ENCODE measurements around the gene HMGXB3.
A peak's percentile ranks its signal among the peaks of the same experiment; 100 is the strongest.

The HMGXB3 gene

GRCh38 chr5:150000990-150001659 lies 586 bp downstream of the HMGXB3 start:
- H3K4me3 ChIP-seq (ENCODE audit: low read length), result peak overlapping the region; percentile 97
- no peak for TF ChIP-seq ZNF274 (IDR thresholded peaks at IDR 0.05; ENCODE audit: low read depth, low read length)

- no peak for TF ChIP-seq ZNF274 (IDR thresholded peaks at IDR 0.05; ENCODE audit: low read depth, low read length)
- H3K4me3 ChIP-seq (ENCODE audit: low read length), result peak overlapping the region; percentile 97
Observed at GRCh38 chr5:150001660-150002486, 1.3 kb downstream of the HMGXB3 start.

- no peak for TF ChIP-seq ZNF274 (IDR thresholded peaks at IDR 0.05; ENCODE audit: low read depth, low read length)
- no peak overlapping the region for H3K4me3 ChIP-seq (ENCODE audit: low read length)
Observed at GRCh38 chr5:150006318-150006717, 5.8 kb downstream of the HMGXB3 start.

GRCh38 chr5:150007050-150007449 lies 6.5 kb downstream of the HMGXB3 start:
- TF ChIP-seq ZNF274 (IDR thresholded peaks at IDR 0.05; ENCODE audit: low read depth, low read length), result no peak
- no peak overlapping the region for H3K4me3 ChIP-seq (ENCODE audit: low read length)

GRCh38 chr5:150009671-150010387 lies 9.3 kb downstream of the HMGXB3 start:
- no peak for TF ChIP-seq ZNF274 (IDR thresholded peaks at IDR 0.05; ENCODE audit: low read depth, low read length)

GRCh38 chr5:150013931-150014330 lies 13.4 kb downstream of the HMGXB3 start:
- no peak overlapping the region for H3K4me3 ChIP-seq (ENCODE audit: low read length)

More at GRCh38 chr5:150009671-150010387, 9.3 kb downstream of the HMGXB3 start:
- no peak overlapping the region for H3K4me3 ChIP-seq (ENCODE audit: low read length)

GRCh38 chr5:150014456-150014855 lies 13.9 kb downstream of the HMGXB3 start:
- TF ChIP-seq ZNF274 (IDR thresholded peaks at IDR 0.05; ENCODE audit: low read depth, low read length), result no peak
- no peak overlapping the region for H3K4me3 ChIP-seq (ENCODE audit: low read length)

More at GRCh38 chr5:150013931-150014330, 13.4 kb downstream of the HMGXB3 start:
- TF ChIP-seq ZNF274 (IDR thresholded peaks at IDR 0.05; ENCODE audit: low read depth, low read length), result no peak

- TF ChIP-seq ZNF274 (IDR thresholded peaks at IDR 0.05; ENCODE audit: low read depth, low read length), result no peak
Observed at GRCh38 chr5:150015415-150015814, 14.9 kb downstream of the HMGXB3 start.

GRCh38 chr5:150016537-150016936 lies 16.0 kb downstream of the HMGXB3 start:
- no peak for TF ChIP-seq ZNF274 (IDR thresholded peaks at IDR 0.05; ENCODE audit: low read depth, low read length)
- no peak overlapping the region for H3K4me3 ChIP-seq (ENCODE audit: low read length)

More at GRCh38 chr5:150015415-150015814, 14.9 kb downstream of the HMGXB3 start:
- H3K4me3 ChIP-seq (ENCODE audit: low read length), result no peak overlapping the region

GRCh38 chr5:150017226-150018005 lies 16.9 kb downstream of the HMGXB3 start:
- no peak for TF ChIP-seq ZNF274 (IDR thresholded peaks at IDR 0.05; ENCODE audit: low read depth, low read length)
- H3K4me3 ChIP-seq (ENCODE audit: low read length), result no peak overlapping the region

- no peak for TF ChIP-seq ZNF274 (IDR thresholded peaks at IDR 0.05; ENCODE audit: low read depth, low read length)
- no peak overlapping the region for H3K4me3 ChIP-seq (ENCODE audit: low read length)
Observed at GRCh38 chr5:150020249-150020648, 19.7 kb downstream of the HMGXB3 start.

GRCh38 chr5:150021491-150022157 lies 21.1 kb downstream of the HMGXB3 start:
- TF ChIP-seq ZNF274 (IDR thresholded peaks at IDR 0.05; ENCODE audit: low read depth, low read length), result no peak
- H3K4me3 ChIP-seq (ENCODE audit: low read length), result no peak overlapping the region

- no peak overlapping the region for H3K4me3 ChIP-seq (ENCODE audit: low read length)
- TF ChIP-seq ZNF274 (IDR thresholded peaks at IDR 0.05; ENCODE audit: low read depth, low read length), result no peak
Observed at GRCh38 chr5:150022158-150022531, 21.6 kb downstream of the HMGXB3 start.
